GM12872 (cell line): ENCODE measurements around the gene C12orf60.

Source experiments
- TF ChIP-seq, protein P1 (sequence below): IDR thresholded peaks from 3 replicates; pipeline ENCODE4 v1.5.1; 2011; ENCODE audit warnings: low read depth, mild to moderate bottlenecking, low read length, moderate library complexity; ENCODE audit not compliant: insufficient read depth

The C12orf60 gene

DNA sequence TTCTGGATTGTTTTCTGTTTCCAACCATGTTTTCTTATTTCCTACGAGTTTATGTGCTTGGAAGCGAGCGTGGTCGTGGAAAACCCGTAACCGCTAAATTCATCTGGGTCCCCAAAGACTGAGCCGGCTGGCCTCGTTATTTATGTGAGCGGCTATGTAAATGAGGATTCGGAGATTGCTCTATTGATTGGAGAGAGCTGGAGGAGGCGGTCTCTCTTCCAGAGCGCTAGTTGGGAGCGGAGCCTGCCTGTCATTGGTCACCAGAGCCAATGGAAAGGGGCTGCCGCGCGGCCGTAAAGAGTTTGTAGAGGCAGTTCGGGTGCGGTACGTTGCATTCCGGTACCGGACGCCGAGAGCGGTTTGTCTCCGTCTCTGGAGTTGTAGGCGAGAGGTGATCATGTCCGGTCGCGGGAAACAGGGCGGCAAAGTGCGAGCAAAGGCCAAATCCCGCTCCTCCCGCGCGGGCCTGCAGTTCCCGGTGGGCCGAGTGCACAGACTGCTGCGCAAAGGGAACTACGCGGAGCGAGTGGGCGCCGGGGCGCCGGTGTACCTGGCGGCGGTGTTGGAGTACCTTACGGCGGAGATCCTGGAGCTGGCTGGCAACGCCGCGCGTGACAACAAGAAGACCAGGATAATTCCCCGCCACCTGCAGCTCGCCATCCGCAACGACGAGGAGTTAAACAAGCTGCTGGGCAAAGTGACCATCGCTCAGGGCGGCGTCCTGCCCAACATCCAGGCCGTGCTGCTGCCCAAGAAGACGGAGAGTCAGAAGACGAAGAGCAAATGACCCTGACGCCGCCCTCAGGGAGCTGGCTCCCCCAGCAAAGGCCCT is 29.2 kb upstream of the C12orf60 start:
- TF ChIP-seq, protein P1, sequence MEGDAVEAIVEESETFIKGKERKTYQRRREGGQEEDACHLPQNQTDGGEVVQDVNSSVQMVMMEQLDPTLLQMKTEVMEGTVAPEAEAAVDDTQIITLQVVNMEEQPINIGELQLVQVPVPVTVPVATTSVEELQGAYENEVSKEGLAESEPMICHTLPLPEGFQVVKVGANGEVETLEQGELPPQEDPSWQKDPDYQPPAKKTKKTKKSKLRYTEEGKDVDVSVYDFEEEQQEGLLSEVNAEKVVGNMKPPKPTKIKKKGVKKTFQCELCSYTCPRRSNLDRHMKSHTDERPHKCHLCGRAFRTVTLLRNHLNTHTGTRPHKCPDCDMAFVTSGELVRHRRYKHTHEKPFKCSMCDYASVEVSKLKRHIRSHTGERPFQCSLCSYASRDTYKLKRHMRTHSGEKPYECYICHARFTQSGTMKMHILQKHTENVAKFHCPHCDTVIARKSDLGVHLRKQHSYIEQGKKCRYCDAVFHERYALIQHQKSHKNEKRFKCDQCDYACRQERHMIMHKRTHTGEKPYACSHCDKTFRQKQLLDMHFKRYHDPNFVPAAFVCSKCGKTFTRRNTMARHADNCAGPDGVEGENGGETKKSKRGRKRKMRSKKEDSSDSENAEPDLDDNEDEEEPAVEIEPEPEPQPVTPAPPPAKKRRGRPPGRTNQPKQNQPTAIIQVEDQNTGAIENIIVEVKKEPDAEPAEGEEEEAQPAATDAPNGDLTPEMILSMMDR: no peak

DNA sequence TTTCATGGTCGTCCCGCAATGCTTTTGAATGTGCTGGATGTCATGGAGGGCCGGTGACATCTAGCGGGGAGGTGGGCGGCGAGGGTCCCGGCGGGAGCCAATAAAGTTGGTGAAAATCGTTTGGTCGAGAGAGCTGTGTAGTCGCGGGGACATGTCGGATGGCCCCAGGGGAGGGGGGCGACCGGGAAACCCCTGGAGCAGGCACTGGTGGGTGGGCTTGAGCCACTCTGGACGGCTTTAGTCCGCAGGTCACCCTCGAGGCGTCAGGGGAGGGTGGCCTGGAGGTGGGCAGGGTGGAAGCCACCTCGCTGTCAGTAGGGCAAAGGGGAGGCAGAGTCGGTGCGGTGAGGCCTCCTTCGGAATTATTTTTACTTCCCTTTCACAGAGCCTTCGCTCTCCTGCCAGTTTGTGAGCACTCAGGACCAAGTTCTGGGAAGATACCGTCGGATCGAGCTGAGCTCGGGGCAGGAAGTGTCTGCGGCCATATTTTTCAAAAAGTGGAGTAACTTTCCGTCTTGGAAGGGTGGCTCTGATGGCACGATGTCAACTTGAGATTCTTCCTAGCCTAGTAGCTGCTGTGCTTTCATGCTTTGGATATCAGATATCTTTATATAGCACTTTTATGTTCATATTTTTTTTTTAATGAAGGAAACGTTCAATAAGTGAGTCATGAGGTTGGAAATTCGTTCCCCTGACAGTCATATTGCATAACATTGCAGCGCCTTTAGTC is 28.4 kb upstream of the C12orf60 start:
- TF ChIP-seq, protein P1: no peak

DNA sequence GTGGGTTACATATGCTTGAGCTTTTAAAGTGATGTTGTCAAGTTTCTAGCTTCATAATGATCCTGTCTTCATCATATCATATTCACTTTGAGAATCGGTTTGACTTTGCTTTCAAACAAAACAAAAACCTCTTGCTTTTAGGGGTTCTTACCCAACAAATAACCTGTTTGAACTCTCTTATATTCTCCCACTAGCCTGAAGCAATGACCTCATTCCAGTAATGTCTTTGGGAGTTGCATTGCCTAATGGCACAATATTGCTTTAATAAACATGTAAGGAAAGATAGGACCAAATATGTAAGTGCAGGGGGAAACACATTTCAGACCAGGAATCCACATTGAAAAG is 27.9 kb upstream of the C12orf60 start:
- TF ChIP-seq, protein P1: no peak

GRCh38 chr12:14776236-14776961 is 27.1 kb upstream of the C12orf60 start:
- TF ChIP-seq, protein P1: peak; percentile 30; the same call in 1 of the 3 replicates

GRCh38 chr12:14777271-14777670 is 26.2 kb upstream of the C12orf60 start:
- TF ChIP-seq, protein P1: no peak

DNA sequence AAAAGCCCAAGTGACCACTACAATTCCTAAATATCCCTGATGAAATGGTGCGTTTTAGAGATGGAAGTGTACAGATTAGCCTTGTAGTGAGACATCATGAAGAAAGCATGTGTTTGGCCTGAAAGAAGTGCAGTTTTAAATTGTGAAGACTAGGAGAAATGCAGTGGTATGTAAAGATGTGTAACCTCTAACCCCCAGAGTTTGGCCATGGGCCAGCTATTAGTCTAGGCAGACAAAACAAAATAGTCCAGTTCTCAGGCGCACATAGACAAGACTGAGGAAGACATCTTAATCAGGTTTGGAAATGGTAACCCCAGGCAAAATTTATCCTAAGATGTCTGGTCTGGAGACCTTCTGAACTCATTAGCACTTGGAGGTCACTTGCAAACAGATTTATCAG is 23.6 kb upstream of the C12orf60 start:
- TF ChIP-seq, protein P1: no peak

DNA sequence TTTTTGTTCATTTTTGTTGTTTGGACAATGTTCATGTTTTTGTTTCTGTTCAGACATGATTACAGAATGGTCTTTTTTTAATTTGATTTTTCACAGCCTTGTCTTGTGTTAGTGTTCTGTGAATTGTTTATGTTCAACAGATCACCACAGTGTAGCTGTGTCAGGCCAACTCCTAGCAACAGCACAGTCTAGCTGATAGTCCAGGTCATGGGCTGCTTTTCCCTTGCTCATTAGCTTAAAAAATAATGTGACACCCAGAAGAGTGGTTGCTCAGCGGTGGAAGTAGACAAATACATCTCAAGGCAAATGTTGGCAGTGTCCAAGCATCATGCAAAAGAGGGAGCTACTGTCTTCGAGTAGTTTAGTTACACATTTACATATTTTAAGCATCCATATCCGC is 22.6 kb upstream of the C12orf60 start:
- TF ChIP-seq, protein P1: no peak
